ENCODE measurements around the gene PRKG1. TPM values are rescaled to one million over a fixed set of nuclear protein-coding genes. Genes with fewer than 3 reads are reported as not detected.

PRKG1 gene
- total RNA-seq, 1 experiment from 2014 or later: 7.4 TPM

- Histone ChIP-seq H3K79me2 (ENCODE audit: low read length) (no peaks in the 10 kb centered on the region), H4K20me1 (ENCODE audit: low read length) (no peaks in the 10 kb centered on the region), H3K36me3 (ENCODE audit: low read depth, low read length) (no peaks in the 10 kb centered on the region), H3F3A (ENCODE audit: low read length, unreplicated experiment) (no peaks in the 10 kb centered on the region), H3K27ac (ENCODE audit: low read length) (peak overlapping the region; percentile 24), H3K27me3 (ENCODE audit: low read length) (no peaks in the 10 kb centered on the region), H3K9me3 (ENCODE audit: low read length) (no peaks in the 10 kb centered on the region), H3K4me3 (ENCODE audit: low read length) (peak overlapping the region; percentile 3; the same call in 1 of the 2 replicates), H3K9me2 (replicated peaks; ENCODE audit: low read length) (no peaks in the 10 kb centered on the region), H3K4me2 (ENCODE audit: low read length) (peak overlapping the region; percentile 59), H3K4me1 (ENCODE audit: insufficient read depth, low read length) (peaks cover 28% of the 10 kb centered on the region), H3K9ac (ENCODE audit: low read length) (no peak overlapping the region), H2AFZ (ENCODE audit: low read length) (no peak overlapping the region)
- peak; percentile 98 for ATAC-seq
- CTCF ChIA-PET: interaction anchor here (0.7 kb wide), 1 partner anchor 318 kb away, joined by 3 read pairs; no protein-coding TSS in a partner anchor
- POLR2A ChIA-PET (ENCODE audit: unreplicated experiment): no interaction called here
- peak; percentile 94 for DNase-seq
- intact Hi-C loops (cut with micrococcal nuclease): loop anchor here (2.0 to 10.0 kb wide), 2 partner anchors 55 to 579 kb away; partner anchors contain the start of gene CSTF2T
- TF ChIP-seq CTCF (conservative IDR thresholded peaks at IDR 0.05; ENCODE audit: low read depth, low read length) (no peak), EZH2 (IDR thresholded peaks at IDR 0.05; ENCODE audit: low read length, unreplicated experiment) (no peak), EZH2phosphoT487 (IDR thresholded peaks at IDR 0.05; ENCODE audit: borderline replicate concordance, low read length) (no peak)
- BruUV-seq (replicated peaks): no TSS peak
Measured at GRCh38 chr10:51643734-51644133, 569.4 kb downstream of the PRKG1 start.

- Histone ChIP-seq H3K4me3 (ENCODE audit: low read length) (peak overlapping the region; percentile 17; the same call in 1 of the 2 replicates), H3K9me3 (ENCODE audit: low read length) (no peaks in the 10 kb centered on the region), H3K4me2 (ENCODE audit: low read length) (peak overlapping the region; percentile 36), H4K20me1 (ENCODE audit: low read length) (no peaks in the 10 kb centered on the region), H2AFZ (ENCODE audit: low read length) (no peak overlapping the region), H3K36me3 (ENCODE audit: low read depth, low read length) (no peaks in the 10 kb centered on the region), H3K4me1 (ENCODE audit: insufficient read depth, low read length) (peaks cover 24% of the 10 kb centered on the region), H3K79me2 (ENCODE audit: low read length) (no peaks in the 10 kb centered on the region), H3K9ac (ENCODE audit: low read length) (no peak overlapping the region), H3K27me3 (ENCODE audit: low read length) (no peaks in the 10 kb centered on the region), H3K9me2 (replicated peaks; ENCODE audit: low read length) (no peaks in the 10 kb centered on the region), H3F3A (ENCODE audit: low read length, unreplicated experiment) (no peaks in the 10 kb centered on the region), H3K27ac (ENCODE audit: low read length) (no peak overlapping the region)
- DNase-seq (peak; percentile 80), ATAC-seq (peak; percentile 77)
- intact Hi-C loops (cut with micrococcal nuclease): loop anchor here (5.0 to 10.0 kb wide), 2 partner anchors 568 to 584 kb away; no protein-coding TSS in a partner anchor
- CTCF ChIA-PET: no interaction called here
- POLR2A ChIA-PET (ENCODE audit: unreplicated experiment): interaction anchor here (0.6 kb wide), 1 partner anchor 237 kb away, joined by 3 read pairs; no protein-coding TSS in a partner anchor
- no peak for TF ChIP-seq EZH2phosphoT487 (IDR thresholded peaks at IDR 0.05; ENCODE audit: borderline replicate concordance, low read length)
- TF ChIP-seq CTCF (conservative IDR thresholded peaks at IDR 0.05; ENCODE audit: low read depth, low read length): no peak
- BruUV-seq (replicated peaks): no TSS peak
Measured at GRCh38 chr10:51649064-51649463, 574.8 kb downstream of the PRKG1 start.

- no peak overlapping the region for H3K9ac ChIP-seq (ENCODE audit: low read length)
- ChIA-PET CTCF (no interaction called here), POLR2A (ENCODE audit: unreplicated experiment) (no interaction called here)
- H4K20me1 ChIP-seq (ENCODE audit: low read length): no peaks in the 10 kb centered on the region
- intact Hi-C loops (cut with micrococcal nuclease): loop anchor here (2.0 kb wide), 1 partner anchor 18 kb away; no protein-coding TSS in a partner anchor
- no peaks in the 10 kb centered on the region for H3K36me3 ChIP-seq (ENCODE audit: low read depth, low read length)
- BruUV-seq (replicated peaks): no TSS peak
- H3K4me2 ChIP-seq (ENCODE audit: low read length): no peak overlapping the region
- DNase-seq (peak; percentile 79), ATAC-seq (peak; percentile 35; the same call in 1 of the 2 replicates)
- H3F3A ChIP-seq (ENCODE audit: low read length, unreplicated experiment): no peaks in the 10 kb centered on the region
- H3K27me3 ChIP-seq (ENCODE audit: low read length): no peaks in the 10 kb centered on the region
- H3K27ac ChIP-seq (ENCODE audit: low read length): no peak overlapping the region
- peaks cover 13% of the 10 kb centered on the region for H3K4me1 ChIP-seq (ENCODE audit: insufficient read depth, low read length)
- H3K79me2 ChIP-seq (ENCODE audit: low read length): no peaks in the 10 kb centered on the region
- no peak overlapping the region for H3K4me3 ChIP-seq (ENCODE audit: low read length)
- no peak for TF ChIP-seq EZH2 (IDR thresholded peaks at IDR 0.05; ENCODE audit: low read length, unreplicated experiment)
- no peak for TF ChIP-seq CTCF (conservative IDR thresholded peaks at IDR 0.05; ENCODE audit: low read depth, low read length)
- no peak for TF ChIP-seq EZH2phosphoT487 (IDR thresholded peaks at IDR 0.05; ENCODE audit: borderline replicate concordance, low read length)
- no peaks in the 10 kb centered on the region for H3K9me2 ChIP-seq (replicated peaks; ENCODE audit: low read length)
- no peaks in the 10 kb centered on the region for H3K9me3 ChIP-seq (ENCODE audit: low read length)
- H2AFZ ChIP-seq (ENCODE audit: low read length): no peak overlapping the region
Measured at GRCh38 chr10:51651063-51651462, 576.8 kb downstream of the PRKG1 start.
